ENCODE results near the gene HSP90AA1.
"Not testable (repeated sequence)": the region's sequence is repeated elsewhere in the genome, so short reads cannot be mapped to it uniquely, and the experiment has no call there.

The HSP90AA1 gene

DNA sequence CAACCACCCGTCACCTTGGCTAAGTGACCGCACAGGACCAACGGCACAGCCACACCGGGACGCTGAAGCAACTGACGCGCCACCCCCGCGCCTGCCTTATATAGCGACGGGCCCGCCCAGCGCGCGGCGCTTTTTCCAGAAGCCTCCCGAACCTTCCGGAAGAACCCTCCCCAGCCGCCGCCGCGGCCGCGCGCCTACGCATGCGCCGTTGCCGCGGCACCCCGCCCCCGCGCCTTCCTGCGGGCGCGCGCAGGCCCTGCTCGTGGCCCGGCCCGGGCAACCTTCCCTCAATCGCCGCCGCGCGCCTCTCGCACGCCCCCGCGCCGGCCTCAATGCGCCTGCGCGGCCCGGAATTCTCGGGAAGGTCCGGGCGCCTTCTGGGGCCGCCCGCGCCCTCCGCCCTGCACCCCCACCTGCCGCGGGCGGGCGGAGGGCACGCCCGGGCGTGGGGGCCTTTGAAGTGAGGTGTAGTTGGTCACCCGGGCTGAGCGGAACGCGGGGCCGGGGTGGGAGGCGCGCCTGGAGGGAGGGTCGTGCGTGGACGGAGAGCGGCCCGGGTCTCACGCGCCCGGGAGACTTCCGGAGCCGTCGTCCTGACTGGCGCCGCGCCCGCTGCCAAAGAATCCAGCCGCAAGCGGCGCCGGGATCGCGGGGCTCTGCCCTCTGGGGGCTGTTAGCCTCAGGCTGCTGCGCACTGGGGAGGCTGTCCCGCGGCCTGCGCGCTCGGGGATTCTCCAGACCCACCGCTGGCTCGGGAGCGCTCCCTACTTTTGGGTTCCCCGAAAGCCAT is at the start of gene HSP90AA1:
TSS of gene HSP90AA1 (minus strand) at position 73 of the 790 bp plus-strand sequence. CDS start 666 bp downstream, outside the sequence.
- DNase-seq, result peak; percentile 95 to 96

DNA sequence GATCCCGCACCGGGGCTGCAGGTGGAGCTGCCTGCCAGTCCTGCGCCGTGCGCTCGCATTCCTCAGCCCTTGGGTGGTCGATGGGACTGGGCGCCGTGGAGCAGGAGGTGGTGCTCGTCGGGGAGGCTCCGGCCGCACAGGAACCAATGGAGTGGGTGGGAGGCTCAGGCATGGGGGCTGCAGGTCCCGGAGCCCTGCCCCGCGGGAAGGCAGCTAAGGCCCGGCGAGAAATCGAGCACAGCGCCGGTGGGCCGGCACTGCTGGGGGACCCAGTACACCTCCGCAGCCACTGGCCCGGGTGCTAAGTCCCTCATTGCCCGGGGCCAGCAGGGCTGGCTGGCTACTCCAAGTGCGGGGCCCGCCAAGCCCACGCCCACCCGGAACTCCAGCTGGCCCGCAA is 48.6 kb upstream of the HSP90AA1 start:
- DNase-seq, result not testable (repeated sequence)

DNA sequence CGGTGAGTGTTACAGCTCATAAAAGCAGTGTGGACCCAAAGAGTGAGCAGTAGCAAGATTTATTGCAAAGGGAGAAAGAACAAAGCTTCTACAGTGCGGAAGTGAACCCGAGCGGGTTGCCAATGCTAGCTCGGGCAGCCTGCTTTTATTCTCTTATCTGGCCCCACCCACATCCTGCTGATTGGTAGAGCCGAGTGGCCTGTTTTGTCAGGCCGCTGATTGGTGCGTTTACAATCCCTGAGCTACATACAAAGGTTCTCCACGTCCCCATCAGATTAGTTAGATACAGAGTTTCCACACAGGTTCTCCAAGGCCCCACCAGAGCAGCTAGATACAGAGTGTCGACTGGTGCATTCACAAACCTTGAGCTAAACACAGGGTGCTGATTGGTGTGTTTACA is 47.9 kb upstream of the HSP90AA1 start:
- not testable (repeated sequence) for DNase-seq

DNA sequence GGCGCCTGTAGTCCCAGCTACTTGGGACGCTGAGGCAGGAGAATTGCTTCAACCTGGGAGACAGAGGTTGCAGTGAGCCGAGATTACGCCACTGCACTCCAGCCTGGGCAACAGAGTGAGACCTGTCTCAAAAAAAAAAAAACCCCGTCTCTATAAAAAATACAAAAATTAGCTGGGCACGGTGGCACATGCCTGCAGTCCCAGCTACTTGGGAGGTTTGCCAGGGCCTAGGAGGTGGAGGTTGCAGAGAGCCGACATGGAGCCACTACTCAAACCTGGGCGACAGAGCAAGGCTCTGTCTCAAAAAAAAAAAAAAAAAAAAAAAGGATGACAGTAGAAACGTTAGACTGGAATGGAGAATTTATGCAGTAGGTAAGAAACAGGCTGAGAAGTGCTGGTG is 47.2 kb upstream of the HSP90AA1 start:
- DNase-seq, result not testable (repeated sequence)

DNA sequence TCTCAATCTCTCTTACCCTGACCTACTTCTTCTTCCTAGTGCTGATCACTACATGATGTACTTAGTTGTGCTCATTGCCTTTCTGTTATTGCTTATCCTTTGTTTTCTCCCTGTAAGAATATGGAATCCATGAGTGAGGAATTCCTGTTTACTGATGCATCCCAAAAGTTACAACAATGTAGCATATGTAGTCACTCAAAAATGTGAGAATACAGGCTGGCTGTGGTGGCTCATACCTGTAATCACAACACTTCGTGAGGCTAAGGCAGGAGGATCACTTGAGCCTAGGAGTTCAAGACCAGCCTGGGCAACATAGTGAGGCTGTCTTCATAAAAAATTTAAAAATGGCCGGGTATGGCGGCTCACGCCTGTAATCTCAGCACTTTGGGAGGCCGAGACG is 44.9 kb upstream of the HSP90AA1 start:
- DNase-seq, result no peak

DNA sequence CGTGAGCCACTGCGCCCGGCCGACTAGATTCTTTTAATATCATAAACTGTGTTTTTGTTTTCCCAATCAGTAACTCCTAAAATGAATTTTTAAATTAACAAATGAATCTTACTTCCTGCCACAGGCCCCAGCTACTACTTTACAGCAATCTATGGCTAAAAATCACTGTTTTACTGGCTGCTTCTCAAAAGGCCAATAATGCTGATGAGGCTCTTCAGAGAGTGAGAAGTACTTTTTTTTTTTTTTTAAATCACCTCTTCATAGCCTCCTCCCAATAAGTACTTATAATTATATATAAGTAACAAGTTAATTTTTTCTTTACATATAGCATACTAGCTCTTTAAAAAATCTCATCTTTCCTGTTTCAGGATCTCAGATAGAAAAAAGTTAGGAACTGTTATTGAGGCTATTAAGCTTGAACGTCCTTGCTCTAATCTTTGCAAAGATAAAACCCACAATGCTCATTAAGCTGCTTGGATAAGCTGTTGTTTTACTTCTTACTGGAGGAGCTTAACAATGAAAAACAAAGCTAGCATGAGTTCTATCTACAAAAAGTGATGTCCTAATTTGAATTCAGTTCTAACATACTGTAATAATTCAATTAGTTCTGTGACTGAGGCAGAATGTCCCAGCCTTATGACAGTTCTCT is 40.1 kb upstream of the HSP90AA1 start:
- no peak for DNase-seq

DNA sequence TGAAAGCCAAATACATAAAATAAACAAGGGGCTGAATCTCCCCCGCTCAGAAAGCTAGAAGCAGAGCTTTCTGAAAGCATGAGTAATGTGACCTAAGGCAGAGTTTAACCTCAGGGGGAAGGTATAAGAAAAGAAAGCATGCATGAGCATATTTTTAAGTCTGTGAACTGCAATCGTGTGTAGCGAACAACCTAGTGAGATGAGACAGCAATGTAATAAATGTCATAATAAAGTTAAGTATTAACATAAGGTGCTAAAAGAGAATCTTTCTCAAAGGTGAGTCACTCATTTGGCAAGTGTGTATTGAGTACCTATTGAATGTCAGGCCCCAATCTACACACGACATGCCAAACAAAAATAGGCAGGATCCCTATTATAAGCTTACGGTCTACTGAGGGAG is 38.7 kb upstream of the HSP90AA1 start:
- no peak for DNase-seq

DNA sequence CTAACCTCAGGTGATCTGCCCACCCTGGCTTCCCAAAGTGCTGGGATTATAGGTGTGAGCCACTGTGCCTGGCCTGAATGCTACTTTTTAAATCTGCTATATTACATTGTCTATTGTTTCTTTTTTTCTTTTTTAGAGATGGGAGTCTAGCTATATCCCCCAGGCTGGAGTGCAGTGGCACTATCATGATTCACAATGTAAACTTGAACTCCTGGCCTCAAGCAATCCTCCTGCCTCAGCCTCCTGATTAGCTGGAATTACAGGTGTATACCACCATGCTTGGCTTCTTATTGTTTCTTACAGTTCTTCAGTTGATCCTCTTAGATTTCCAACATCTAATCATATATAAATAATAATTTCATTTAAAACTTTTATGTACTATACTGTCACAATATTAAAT is 37.6 kb upstream of the HSP90AA1 start:
- no peak for DNase-seq

DNA sequence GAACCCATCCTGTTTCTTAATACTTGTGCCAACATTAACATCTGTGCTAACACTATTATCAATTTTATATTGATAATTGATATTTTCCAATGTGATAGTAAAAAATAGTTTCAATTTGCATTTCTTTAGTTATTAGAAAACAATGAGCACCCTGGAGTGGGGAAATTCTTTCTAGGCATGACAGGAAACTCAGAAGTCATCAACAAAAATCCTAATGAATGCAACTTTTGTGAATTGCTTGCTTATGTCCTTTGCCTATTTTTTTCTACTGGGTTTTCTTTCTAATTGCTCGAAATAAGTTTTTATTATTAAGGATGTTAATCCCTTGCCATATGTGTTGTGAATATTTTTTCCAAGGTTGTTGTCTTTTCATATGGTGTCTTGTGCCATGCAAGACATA is 34.7 kb upstream of the HSP90AA1 start:
- DNase-seq, result no peak

DNA sequence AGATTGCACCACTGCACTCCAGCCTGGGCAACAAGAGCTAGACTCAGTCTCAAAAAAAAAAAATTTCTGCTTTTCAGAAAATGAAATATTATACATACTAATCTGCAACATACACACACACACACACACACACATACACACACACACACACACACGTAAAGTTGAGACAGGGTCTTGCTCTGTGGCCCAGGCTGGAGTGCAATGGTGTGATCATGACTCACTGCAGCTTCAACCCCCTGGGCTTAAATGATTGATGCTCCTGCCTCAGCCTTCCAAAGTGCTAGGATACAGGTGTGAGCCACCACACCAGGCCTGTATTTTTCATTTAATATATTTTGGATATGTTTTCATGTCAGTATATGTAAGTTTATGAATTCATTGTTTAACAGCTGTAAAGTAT is 34.0 kb upstream of the HSP90AA1 start:
- DNase-seq, result no peak

DNA sequence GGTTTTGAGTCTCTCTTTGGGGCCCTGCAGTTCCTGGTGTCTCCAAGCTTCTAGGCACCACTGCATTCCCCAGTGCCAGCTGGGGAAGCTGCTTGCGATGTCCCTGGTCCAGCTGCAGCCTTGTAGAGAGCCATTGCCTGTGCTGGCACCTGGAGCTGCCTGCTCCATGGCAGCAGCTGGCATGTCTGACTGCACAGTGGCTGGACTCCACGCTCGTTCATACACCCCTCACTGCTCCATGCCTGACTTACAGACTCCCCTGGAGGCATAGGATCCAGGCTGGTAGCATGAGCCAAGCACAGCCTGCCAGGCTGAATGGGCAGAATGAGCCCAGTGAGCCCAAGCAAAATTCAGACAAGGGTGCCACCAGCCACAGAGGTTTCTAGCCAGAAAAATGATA is 31.0 kb upstream of the HSP90AA1 start:
- DNase-seq, result no peak

DNA sequence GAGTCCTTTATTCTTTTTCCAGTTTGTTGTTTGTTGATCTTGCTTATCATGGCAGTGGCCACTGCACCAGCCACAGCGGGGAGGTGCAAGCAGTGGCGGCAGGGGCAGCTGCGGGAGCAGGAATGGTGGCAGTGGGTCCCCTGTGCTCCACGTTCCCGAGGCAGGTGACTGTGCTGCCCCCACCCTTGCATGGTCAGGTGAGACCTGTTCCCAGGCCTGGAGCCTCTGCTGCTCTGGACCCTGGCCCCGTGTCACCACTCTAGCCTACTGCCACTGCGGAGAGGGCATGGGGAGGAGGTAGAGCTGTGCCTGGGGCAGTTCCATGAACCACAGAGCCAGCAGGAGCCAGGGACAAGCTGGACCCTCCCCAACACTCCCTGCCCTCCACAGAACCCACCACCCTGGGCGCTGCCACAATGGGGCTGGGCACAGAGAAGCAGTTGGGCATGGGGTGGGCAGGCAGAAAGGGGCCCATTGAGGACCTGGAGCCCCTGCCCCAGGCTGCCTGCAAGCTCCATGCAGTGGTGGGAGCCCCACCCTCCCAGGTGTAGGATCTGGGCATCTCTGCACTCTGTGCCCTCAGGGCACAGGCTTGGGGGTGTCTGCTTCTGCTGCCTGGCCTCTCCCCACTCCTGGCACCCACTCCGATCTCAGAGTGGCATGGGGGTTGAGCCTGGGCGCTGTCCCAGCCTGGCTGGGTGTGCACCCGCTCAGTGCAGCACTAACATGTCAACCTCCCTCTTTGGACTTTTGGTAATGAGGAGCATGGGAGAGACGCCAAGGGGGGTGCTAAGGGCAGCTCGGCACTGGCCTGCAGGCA is 29.7 kb upstream of the HSP90AA1 start:
- no peak for DNase-seq

DNA sequence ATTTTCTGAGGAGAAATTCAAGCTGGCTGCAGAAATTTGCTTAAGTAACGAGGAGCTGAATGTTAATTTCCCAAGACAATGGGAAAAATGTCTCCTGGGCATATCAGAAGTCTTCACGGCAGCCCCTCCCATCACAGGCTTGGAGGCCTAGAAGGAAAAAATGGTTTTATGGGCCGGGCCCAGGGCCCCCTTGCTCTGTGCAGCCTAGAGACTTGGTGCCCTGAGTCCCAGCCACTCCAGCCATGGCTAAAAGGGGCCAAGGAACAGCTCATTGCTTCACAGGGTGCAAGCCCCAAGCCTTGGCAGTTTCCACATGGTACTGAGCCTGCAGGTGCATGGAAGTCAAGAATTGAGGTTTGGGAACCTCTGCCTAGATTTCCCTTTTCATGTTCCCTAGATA is 24.3 kb upstream of the HSP90AA1 start:
- no peak for DNase-seq

DNA sequence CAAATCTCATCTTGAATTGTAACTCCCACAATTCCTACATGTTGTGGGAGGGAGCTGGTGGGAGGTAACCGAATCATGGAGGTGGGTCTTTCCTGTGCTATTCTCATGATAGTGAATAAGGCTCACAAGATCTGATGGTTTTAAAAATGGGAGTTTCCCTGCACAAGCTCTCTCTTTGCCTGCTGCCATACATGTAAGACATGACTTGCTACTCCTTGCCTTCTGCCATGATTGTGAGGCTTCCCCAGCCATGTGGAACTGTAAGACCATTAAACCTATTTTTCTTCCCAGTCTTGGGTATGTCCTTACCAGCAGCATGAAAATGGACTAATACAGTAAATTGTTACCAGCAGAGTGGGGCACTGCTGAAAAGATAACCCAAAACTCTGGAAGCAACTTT is 22.5 kb upstream of the HSP90AA1 start:
- not testable (repeated sequence) for DNase-seq

DNA sequence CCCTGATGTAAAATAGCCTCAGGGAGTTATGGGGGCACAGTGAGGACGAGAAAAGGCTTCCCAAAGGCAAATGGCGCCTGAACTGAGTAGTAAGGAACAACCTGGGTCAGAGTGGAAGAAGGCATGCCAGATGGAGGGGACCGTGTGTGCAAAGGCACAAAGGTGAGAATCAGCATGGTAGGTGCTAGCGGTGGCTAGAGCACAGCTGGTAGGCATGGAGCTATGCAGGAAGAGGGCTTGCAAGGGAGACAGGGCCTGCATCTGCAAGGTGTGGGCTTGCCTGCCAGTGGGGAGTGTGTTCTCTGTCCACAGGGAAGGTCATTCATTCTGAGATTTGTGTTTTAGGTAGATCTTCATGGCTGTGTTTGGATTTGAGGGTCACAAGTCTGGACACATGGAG is 18.5 kb upstream of the HSP90AA1 start:
- DNase-seq, result no peak

DNA sequence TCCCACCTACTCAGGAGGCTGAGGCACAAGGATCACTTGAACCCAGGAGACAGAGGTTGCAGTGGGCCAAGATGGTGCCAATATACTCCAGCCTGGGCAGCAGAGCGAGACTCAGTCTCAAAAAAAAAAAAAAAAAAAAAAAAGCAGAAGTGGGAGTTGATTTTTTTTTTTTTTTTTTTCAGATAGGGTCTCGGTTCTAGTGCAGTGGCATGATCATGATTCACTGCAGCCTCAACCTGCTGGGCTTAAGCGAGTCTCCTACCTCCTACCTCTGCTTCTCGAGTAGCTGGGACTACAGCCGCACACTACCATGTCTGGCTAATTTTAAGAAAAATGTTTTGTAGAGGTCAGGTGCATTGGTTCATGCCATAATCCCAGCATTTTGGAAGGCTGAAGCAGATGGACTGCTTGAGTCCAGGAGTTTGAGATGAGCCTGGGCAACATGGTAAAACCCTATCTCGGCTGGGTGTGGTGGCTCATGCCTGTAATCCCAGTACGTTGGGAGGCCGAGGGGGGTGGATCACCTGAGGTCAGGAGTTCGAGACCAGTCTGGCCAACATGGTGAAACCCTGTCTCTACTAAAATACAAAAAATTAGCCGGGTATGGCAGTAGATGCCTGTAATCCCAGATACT is 16.3 kb upstream of the HSP90AA1 start:
- DNase-seq, result no peak

DNA sequence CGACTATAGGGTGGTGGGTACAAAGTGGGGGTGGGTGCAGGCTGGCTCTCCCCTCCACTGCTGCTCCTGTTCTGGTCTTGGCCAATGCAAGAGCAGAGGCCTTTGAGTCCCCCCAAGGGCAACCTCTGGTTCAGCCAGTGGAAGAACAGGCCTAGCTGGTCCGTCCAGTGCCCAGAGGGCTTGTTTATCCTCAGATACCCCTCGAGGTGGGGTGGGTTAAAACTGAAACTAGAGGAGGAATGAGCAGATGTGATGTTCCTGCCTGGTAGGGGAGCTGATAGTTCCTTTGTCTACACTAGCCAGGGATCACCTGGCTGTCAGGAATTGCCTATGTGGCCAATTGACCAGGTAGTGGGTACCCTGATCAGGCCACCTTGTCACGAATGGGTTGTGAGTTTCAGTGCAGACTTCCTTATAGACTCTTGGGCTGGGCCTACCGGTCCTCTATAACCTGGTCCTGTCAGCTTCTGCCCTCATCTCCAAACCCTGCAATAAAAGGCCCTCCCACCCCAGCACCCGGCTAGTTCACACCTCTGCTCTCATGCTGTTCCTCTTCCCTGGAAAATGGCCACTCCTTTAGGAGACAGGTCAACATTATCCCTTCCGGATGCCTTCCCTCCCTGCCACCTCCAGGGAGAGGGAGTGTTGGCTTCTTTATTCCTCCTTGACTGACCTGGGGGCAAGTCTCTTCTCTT is 10.7 kb upstream of the HSP90AA1 start:
- no peak for DNase-seq

DNA sequence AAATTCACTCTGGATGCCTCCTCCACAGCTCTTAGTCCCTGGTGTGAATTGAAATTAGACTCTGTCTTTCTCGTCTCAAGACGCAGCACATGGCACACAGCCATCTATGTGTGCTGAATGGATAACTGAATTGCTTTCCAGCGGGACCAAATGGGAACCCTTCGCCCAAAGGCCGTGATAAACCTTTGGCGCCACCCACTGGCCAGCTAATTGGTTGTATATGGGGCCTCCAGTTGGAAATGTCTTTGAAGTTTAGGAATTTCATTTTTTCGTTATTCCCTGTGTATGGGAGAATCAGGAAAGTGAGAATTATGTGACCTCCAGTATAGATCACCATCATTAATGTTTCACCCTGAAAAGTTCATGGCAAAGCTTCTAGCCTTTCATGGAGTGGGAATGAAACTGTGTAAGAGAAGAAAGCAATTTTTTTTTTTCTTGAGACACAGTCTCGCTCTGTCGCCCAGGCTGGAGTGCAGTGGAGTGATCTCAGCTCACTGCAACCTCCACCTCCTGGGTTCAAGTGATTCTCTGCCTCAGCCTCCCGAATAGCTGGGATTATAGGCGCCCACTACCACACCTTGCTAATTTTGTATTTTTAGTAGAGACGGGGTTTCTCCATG is 9.8 kb upstream of the HSP90AA1 start:
- DNase-seq, result peak; percentile 55 to 73

DNA sequence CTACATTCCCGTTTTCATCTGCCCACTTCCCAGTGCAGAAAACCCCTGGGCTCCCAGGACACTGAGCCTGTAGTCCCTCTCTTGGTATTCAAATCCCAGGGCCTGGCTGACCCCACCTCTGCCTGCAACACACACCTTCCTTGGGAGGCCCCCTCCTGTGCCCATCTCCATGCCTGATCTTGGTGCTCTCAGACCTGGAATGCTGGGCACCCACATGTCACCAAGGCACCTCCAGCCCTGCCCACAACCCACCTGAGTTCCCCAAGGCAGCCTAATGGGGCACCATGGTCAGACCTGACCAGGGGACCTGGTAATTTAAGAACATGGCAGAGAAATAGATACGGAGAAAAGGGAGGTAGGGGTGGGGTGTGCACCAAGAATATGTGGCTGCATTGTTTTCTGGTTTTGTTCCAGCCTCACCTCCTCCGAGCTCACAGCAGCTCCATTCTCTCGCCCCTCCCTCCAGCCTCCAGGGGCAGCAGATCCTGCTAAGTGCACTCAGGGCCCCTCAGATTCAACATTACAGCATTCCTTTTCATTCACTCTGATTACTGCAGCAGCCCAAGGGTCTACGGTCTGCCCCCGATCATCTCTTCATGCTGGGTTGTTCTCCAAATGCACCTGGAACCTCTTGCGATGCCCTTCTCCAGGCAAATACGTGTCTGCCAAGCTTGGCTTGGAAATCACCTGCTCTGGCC is 9.2 kb upstream of the HSP90AA1 start:
- DNase-seq, result no peak

DNA sequence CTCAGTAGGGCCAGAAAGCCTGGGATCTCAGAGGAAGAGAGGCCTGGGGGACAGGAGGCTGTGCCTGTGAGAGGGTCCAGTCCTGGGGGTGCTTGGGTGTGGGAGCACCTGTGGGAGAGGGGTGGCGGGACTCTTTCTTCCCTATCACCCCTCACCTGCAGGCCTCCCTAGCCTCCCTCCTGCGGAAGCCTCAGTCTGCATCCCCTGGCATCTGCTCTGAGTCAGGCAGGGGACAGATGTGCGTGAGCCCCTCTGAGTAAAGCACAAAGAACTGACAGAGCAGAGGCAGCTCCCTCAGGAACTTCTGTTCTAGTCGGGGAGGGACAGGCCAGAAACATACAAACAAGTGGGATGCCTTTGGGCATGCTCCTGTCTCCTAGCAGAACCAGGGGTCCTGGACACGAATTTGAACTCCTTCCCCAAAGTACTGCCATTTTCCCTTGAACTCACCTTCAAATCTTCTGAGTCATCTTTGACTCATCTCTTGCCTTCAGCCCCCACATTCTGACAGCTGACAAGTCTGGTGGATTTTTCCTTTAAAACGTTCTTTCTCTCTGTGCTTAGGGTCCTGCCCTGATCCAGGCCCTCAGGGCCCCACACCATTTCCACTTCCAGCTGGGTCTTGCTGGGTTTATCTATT is 8.5 kb upstream of the HSP90AA1 start:
- no peak for DNase-seq

DNA sequence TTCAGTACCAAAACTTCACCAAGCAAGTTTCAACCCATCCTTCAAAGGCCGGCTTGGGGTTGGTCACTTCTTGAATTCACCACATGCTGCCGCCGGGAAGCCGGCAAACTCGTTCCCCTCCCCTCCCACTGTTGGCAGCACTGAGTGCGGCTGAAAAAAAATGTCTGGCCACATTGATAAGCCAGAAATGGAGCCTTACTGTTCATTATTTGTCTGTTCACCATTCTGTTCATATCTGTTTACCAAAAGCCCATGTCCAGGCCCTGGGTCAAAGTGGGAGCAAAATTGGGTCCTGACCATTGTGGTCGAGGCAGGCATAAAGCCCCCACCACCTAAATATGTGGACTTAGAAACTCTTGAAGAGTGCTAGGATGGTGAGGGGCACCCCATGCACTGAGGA is 7.3 kb upstream of the HSP90AA1 start:
- DNase-seq, result no peak

All from CD4-positive, alpha-beta T cell treated with Interferon alpha-2 for 1 hour (primary cell).